Activated T-helper 2 cell treated with anti-CD3 and anti-CD28 coated beads, Interferon-gamma antibody, Interleukin-2, Interleukin-4, amounts not matched to agents 10 μg/mL and 5 μg/mL and 100 μg/mL, durations not matched to agents 14 hours and 24 hours and 36 hours (primary cell): ENCODE data around the gene NGB. TPM values are rescaled to one million over a fixed set of nuclear protein-coding genes. Genes with fewer than 3 reads are reported as not detected.
"Not testable (repeated sequence)": the region's sequence is repeated elsewhere in the genome, so short reads cannot be mapped to it uniquely, and the experiment has no call there.

Source experiments
- DNase-seq: peaks from one replicate; pipeline ENCODE4 v3.0.0; 2021; ENCODE audit warnings: low spot score
- H3K27ac Mint-ChIP-seq: one replicate; pipeline ENCODE4 v1.8.0; 2021; ENCODE audit warnings: mixed read lengths
- H3K27me3 Mint-ChIP-seq: one replicate; pipeline ENCODE4 v1.8.0; 2021; ENCODE audit warnings: low read depth, mixed read lengths
- H3K36me3 Mint-ChIP-seq: one replicate; pipeline ENCODE4 v1.8.0; 2021; ENCODE audit warnings: low read depth, mixed read lengths
- H3K4me1 Mint-ChIP-seq: one replicate; pipeline ENCODE4 v1.8.0; 2021; ENCODE audit warnings: low read depth, mixed read lengths
- H3K4me3 Mint-ChIP-seq: one replicate; pipeline ENCODE4 v1.8.0; 2021; ENCODE audit warnings: low read depth, mild to moderate bottlenecking, moderate library complexity, mixed read lengths
- H3K9me3 Mint-ChIP-seq: one replicate; pipeline ENCODE4 v1.8.0; 2021; ENCODE audit warnings: mixed read lengths
- intact Hi-C: fragments of 100-400 bp; cut with micrococcal nuclease; formaldehyde crosslinking; loops from one replicate; pipeline ENCODE4 v1.15.1; 2023
- total RNA-seq: library from RNA; stranded (reverse); gene quantifications from 2 replicates; pipeline ENCODE4 v1.2.3, GENCODE V29; 2022

Gene NGB
- not detected in 2 replicates for total RNA-seq

- H3K36me3 Mint-ChIP-seq = no peaks in the 10 kb centered on the region
- H3K4me3 Mint-ChIP-seq = no peak within 1 kb of the TSS
- H3K27ac Mint-ChIP-seq = no peak within 1 kb of the TSS
- DNase-seq = no peak
- H3K4me1 Mint-ChIP-seq = no peaks in the 10 kb centered on the region
- peaks cover 39% of the 10 kb centered on the region for H3K27me3 Mint-ChIP-seq
- intact Hi-C loops = no loop called here
- no peaks in the 10 kb centered on the region for H3K9me3 Mint-ChIP-seq
These were observed at the start of gene NGB for GRCh38 chr14:77271113-77271710. Gene NGB (minus strand): TSS chr14:77271206. CDS start chr14:77270937, 269 bp downstream.

DNA sequence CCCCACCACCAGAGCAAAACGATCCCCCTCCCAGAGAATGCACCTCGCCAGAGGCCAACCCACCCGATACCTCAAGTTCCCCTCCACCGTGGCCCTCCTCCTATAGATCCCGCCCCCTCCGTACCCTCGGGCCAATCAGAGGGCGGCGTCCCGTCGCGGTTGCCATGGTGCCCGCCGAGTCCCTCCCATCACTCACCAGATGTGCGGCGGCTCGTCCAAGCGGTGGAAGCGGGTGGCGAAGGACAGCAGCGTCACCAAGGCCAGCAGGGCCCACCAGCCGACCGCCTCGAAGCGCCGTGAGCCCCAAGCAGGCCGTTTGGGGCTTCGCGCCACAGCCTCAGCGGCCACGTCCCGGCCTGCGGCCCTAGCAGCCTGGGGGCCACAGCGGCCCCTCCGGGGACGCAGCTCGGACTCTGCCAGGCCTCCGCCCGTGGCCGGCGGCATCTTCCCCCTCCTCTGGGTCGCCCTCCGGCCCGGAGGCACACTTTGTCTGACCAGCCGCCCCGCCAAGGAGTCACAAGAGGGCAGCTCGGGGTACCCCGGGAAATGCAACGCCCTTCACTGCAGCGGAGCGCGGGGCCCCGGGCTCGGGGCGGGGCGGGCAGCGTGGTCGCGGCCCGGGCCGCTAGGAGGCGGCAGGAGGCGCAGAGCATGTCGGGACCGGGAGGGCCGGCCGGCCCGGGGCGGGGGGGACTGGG, 49.4 kb upstream of the NGB start, which contains the start of gene POMT2:
Gene POMT2, minus strand, starts transcription at position 646 of the 698 bp plus-strand sequence. Its CDS starts 202 bp downstream, at position 444.
- no peaks in the 10 kb centered on the region for H3K9me3 Mint-ChIP-seq

DNA sequence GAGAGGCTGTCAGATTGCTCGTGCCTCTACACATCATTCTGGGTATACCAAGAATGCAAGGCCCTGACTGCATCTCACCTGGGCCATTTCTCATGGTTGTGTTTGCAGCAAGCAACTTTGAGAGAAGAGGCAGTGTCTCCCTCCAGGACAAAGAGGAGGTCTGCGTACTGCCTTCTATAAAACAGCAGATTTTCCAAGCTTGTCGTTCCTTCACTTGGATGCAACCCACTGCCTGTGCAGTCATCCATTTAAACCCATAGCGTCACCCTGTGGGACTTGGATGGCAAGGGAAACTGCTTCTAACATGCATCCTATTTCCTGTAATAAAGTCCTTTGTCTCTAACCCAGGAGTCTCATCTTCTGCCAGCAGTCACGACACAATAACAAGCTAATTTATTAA, 48.4 kb upstream of the NGB start:
- Mint-ChIP-seq H3K9me3 (no peaks in the 10 kb centered on the region), H3K27ac (no peak overlapping the region), H3K4me1 (peaks cover 20% of the 10 kb centered on the region), H3K36me3 (no peaks in the 10 kb centered on the region), H3K27me3 (no peaks in the 10 kb centered on the region), H3K4me3 (no peak overlapping the region)
- intact Hi-C loops = no loop called here
- DNase-seq = no peak

More for the DNA sequence above, 49.4 kb upstream of the NGB start, which contains the start of gene POMT2:
- Mint-ChIP-seq H3K4me3 (peak within 1 kb of the TSS; percentile 98), H3K36me3 (no peaks in the 10 kb centered on the region), H3K27me3 (no peaks in the 10 kb centered on the region), H3K4me1 (peaks cover 20% of the 10 kb centered on the region), H3K27ac (peak within 1 kb of the TSS; percentile 100)
- DNase-seq = peak; percentile 90
- intact Hi-C loops = loop anchor here (1.0 to 5.0 kb wide), 3 partner anchors 17 to 387 kb away; partner anchors contain the start of genes ALKBH1, SLIRP and SPTLC2

GRCh38 chr14:77318756-77319155, 47.8 kb upstream of the NGB start:
- H3K4me1 Mint-ChIP-seq = peaks cover 20% of the 10 kb centered on the region
- H3K4me3 Mint-ChIP-seq, DNase-seq, H3K27me3 Mint-ChIP-seq, H3K36me3 Mint-ChIP-seq, intact Hi-C loops, H3K27ac Mint-ChIP-seq, H3K9me3 Mint-ChIP-seq: not testable (repeated sequence)

DNA sequence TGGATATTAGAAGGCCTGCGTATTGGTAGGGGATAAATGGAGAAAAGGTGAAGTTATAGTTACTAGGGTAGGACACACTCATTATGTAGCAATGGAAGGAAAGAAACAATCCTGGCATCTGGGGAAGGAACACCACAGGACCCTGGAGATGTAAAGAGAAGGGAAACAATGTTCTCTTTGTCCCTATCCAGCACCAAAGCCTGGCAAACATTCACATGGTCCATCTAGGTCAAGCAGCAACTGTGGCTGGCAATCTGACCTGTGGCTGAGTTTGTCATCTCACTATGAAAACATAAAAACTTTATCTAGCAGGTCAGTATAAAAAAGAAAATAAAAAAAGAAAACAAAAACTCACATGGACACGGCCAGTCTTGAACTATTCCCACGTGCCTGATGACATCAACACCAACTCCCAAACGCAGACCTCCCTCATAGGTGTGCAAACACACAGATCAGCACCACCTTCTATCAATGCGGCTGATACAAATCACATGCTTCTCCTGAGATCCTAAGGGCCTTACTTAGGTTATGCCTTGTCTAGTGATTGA, 47.1 kb upstream of the NGB start:
- no peak for DNase-seq
- no peak overlapping the region for H3K27ac Mint-ChIP-seq
- no peaks in the 10 kb centered on the region for H3K27me3 Mint-ChIP-seq
- H3K36me3 Mint-ChIP-seq = no peaks in the 10 kb centered on the region
- no peak overlapping the region for H3K4me3 Mint-ChIP-seq
- no peaks in the 10 kb centered on the region for H3K9me3 Mint-ChIP-seq
- intact Hi-C loops = no loop called here
- peaks cover 20% of the 10 kb centered on the region for H3K4me1 Mint-ChIP-seq

DNA sequence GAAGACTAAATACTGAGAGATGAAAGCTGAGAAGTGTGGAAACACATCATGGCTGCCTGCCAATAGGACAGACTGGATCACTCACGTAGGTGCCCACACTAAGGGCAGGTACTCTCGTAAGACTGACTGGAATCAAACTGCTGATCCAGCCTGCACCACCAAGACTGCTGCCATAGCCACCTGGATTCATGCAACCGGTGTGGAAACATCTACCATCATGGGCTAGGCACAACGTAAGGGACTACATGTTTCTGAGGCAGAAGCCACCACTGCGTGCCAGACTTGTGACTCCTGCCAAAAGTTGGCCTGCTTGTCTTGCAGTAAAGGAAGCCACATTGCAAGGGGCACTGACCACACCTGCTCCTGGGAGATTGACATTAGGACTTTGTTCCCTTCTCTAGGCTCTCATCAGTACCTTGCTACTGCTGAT, 45.9 kb upstream of the NGB start:
- H3K27ac Mint-ChIP-seq = no peak overlapping the region
- no peak overlapping the region for H3K4me3 Mint-ChIP-seq
- no peaks in the 10 kb centered on the region for H3K27me3 Mint-ChIP-seq
- DNase-seq = no peak
- no peaks in the 10 kb centered on the region for H3K9me3 Mint-ChIP-seq
- intact Hi-C loops = loop anchor here (1.0 kb wide), 2 partner anchors 14 to 165 kb away; no protein-coding TSS in a partner anchor
- H3K4me1 Mint-ChIP-seq = peaks cover 12% of the 10 kb centered on the region
- H3K36me3 Mint-ChIP-seq = no peaks in the 10 kb centered on the region

GRCh38 chr14:77316195-77316505, 45.1 kb upstream of the NGB start:
- Mint-ChIP-seq H3K4me3 (no peak overlapping the region), H3K27me3 (no peaks in the 10 kb centered on the region), H3K36me3 (no peaks in the 10 kb centered on the region), H3K9me3 (no peaks in the 10 kb centered on the region), H3K27ac (no peak overlapping the region), H3K4me1 (peaks cover 10% of the 10 kb centered on the region)
- intact Hi-C loops = loop anchor here (1.0 kb wide), 2 partner anchors 13 to 164 kb away; no protein-coding TSS in a partner anchor
- DNase-seq = no peak

DNA sequence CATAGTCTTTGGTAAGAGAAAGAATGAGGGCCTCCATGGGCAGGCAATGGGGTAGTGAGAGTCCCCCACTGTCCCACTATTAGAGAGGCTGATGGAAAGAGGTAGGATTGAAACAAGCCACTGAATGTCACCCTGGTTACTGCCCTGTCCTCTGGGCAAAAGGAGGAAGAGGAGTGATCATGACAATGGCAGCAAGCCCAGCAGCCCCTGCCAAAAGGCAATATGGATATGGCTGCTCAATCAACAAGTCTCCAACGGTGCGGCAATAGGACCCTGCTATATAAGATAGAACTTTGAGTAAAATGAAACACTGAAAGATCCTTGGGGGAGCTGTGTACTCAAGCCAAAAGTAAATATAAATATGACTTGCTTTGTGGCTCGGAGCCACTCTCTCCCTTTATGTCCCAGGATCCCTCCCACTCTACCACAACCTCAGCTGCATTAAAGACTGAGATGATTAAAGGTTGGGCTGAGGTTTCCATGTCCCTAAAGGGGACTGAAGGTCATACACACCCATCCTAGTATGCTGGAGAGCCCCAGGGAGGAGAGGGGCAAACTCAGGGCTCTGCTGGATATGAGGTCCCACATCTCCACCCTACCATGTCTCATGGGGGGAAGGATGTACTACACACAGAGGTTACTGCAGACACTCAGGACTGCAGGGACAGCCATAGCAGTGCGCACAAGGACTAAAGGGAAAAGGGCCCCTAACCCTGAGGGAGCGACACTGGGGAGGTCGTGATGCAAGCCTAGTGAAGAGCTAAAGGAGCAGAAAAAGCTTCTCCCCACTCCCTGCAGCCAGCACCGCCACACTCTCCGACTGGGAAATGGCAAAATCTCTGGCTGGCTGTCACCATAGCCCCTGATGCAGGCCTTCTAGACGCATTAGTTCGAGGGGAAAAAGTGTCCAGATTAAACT, 43.8 kb upstream of the NGB start:
- Mint-ChIP-seq H3K4me1 (peaks cover 6% of the 10 kb centered on the region), H3K27ac (no peak overlapping the region), H3K36me3 (no peaks in the 10 kb centered on the region), H3K27me3 (no peaks in the 10 kb centered on the region), H3K4me3 (no peak overlapping the region), H3K9me3 (no peaks in the 10 kb centered on the region)
- DNase-seq = no peak
- intact Hi-C loops = no loop called here

DNA sequence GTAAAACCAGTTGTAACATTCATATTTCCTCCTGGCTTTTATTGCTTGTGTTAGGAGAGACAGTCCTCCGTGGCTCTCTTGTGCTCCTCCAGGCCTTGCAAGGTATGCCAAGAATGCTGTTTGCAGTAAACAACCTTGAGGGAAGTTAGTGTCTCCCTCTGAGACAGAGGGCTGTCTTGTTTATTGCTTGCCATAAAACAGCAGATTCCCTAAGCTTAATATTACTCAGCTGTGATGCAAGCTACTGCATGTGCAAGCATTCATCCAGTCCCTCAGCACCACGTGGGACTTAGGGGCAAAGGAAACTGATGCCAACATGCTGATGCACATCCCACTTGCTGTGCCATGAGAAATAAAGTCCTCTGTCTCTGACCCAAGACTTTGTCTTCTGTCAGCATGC, 43.0 kb upstream of the NGB start:
- H3K4me3 Mint-ChIP-seq = no peak overlapping the region
- H3K36me3 Mint-ChIP-seq = no peaks in the 10 kb centered on the region
- no peaks in the 10 kb centered on the region for H3K4me1 Mint-ChIP-seq
- H3K27ac Mint-ChIP-seq = no peak overlapping the region
- no peaks in the 10 kb centered on the region for H3K27me3 Mint-ChIP-seq
- intact Hi-C loops = no loop called here
- DNase-seq = no peak
- no peaks in the 10 kb centered on the region for H3K9me3 Mint-ChIP-seq

DNA sequence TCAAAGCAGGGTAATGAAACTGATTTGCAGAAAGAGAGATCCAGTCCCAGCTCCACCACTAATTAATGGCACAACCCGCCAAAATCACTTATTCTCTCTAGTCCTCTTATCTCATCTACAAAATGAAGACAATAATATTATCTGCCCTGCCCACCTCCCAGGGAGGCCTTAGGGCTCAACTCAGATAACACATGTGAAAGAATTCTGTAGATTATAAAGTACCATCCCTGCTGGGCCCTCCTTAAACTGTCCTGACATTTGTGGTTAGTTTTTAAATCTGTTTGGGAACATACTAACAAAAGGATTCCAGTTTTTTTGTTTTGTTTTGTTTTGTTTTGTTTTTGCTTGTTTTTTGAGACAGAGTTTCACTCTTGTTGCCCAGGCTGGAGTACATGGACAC, 42.4 kb upstream of the NGB start:
- H3K36me3 Mint-ChIP-seq = no peaks in the 10 kb centered on the region
- H3K27me3 Mint-ChIP-seq = no peaks in the 10 kb centered on the region
- H3K4me1 Mint-ChIP-seq = peaks cover 1% of the 10 kb centered on the region
- intact Hi-C loops = no loop called here
- H3K4me3 Mint-ChIP-seq = no peak overlapping the region
- H3K9me3 Mint-ChIP-seq = no peaks in the 10 kb centered on the region
- no peak for DNase-seq
- H3K27ac Mint-ChIP-seq = no peak overlapping the region

- Mint-ChIP-seq H3K27ac (no peak overlapping the region), H3K4me3 (no peak overlapping the region), H3K27me3 (no peaks in the 10 kb centered on the region), H3K9me3 (no peaks in the 10 kb centered on the region), H3K4me1 (peaks cover 10% of the 10 kb centered on the region), H3K36me3 (no peaks in the 10 kb centered on the region)
- intact Hi-C loops = no loop called here
- DNase-seq = no peak
These were observed 40.2 kb upstream of the NGB start for GRCh38 chr14:77311217-77311616.

DNA sequence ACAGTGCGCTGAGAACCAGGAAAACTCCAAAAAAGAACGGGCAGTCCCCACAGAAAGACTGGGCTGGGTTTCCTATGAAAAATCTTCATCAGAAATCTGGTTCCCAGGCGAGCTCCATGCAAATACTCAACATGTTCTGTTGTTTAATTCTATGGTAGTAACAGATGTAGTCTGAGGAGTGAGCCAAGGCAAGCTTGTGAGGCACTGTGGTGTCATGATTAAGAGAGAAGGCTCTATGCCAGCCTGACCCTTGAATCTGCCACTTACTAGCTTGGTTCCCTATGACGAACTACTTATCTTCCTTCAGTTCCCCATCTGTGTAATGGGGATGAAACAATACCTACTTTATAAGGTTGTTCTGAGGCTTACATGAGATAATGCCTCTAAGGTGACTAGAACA, 39.0 kb upstream of the NGB start:
- Mint-ChIP-seq H3K36me3 (peaks cover 3% of the 10 kb centered on the region), H3K27me3 (peaks cover 1% of the 10 kb centered on the region), H3K4me1 (peaks cover 12% of the 10 kb centered on the region), H3K27ac (no peak overlapping the region), H3K9me3 (no peaks in the 10 kb centered on the region), H3K4me3 (no peak overlapping the region)
- intact Hi-C loops = no loop called here
- no peak for DNase-seq
